GM12878 (cell line): ENCODE results near the gene TLL1.

Experiments used
- CTCF ChIP-seq, 3 experiments: IDR thresholded peaks in 2 of 3; conservative IDR thresholded peaks in 1 of 3; 2 replicates each; pipeline ENCODE4 v1.5.1; 2011; ENCODE audit warnings: low read depth in 3 of 3, low read length in 3 of 3, mild to moderate bottlenecking in 3 of 3, control low read depth in 2 of 3, moderate library complexity in 2 of 3, inconsistent platforms in 1 of 3, mixed read lengths in 1 of 3; ENCODE audit not compliant: control insufficient read depth in 2 of 3, insufficient read depth in 1 of 3; ENCODE audit errors: extremely low read depth in 1 of 3
- PAX5 ChIP-seq: IDR thresholded peaks from 2 replicates; pipeline ENCODE4 v1.6.1; 2011; ENCODE audit warnings: low read depth, low read length, borderline replicate concordance
- ZNF217 ChIP-seq: fragments of 450-650 bp; IDR thresholded peaks from 2 replicates; pipeline ENCODE4 v1.6.1; 2017; ENCODE audit warnings: antibody characterized with exemption, mild to moderate bottlenecking

- TF ChIP-seq PAX5 (no peak), ZNF217 (no peak), CTCF (IDR thresholded peaks at IDR 0.05 in 2 of 3, conservative IDR thresholded peaks at IDR 0.05 in 1 of 3; ENCODE audit: control insufficient read depth in 2 of 3, extremely low read depth in 1 of 3, insufficient read depth in 1 of 3, low read depth in 3 of 3, low read length in 3 of 3) (no peak)
Observed at GRCh38 chr4:166146806-166147540, 273.9 kb downstream of the TLL1 start.
